Muscle of arm (tissue), 12 donors: ENCODE results near the gene RANGRF. TPM values are rescaled to one million over a fixed set of nuclear protein-coding genes. Genes with fewer than 3 reads are reported as not detected.

Source experiments
- polyA plus RNA-seq, 12 donors: library from polyadenylated mRNA; unstranded; fragments of 120-200 nt; gene quantifications; one replicate each; pipeline ENCODE4 v1.2.1, GENCODE V29; 2013; ENCODE audit not compliant: insufficient read length in 12 of 12

Gene RANGRF
- polyA plus RNA-seq, 12 donors: 16.6 to 37.8 (median 21.3) TPM; not detected in 1

Other genes with a start within 250 kb of the RANGRF start
- 1 to 10 TPM in 1 of 12 donors, under 1 TPM in 9, not detected in 2; 0.18 to 1.2 (median 0.28) TPM for gene ALOX15B, start 249.6 kb upstream of the RANGRF start, polyA plus RNA-seq
- under 1 TPM in 3 of 12 donors, not detected in 9; 0.09 to 0.66 (median 0.49) TPM for gene ALOX12B, start 201.0 kb upstream of the RANGRF start, polyA plus RNA-seq
- gene ALOXE3, start 170.2 kb upstream of the RANGRF start, polyA plus RNA-seq: under 1 TPM in 3 of 12 donors, not detected in 9; 0.08 to 0.37 (median 0.22) TPM
- gene HES7, start 164.6 kb upstream of the RANGRF start, polyA plus RNA-seq: under 1 TPM in 3 of 12 donors, not detected in 9; 0.12 to 0.29 (median 0.14) TPM
- 100 to 1,000 TPM in 1 of 12 donors, 10 to 100 TPM in 10, not detected in 1; 27.4 to 159 (median 47.2) TPM for gene PER1, start 136.3 kb upstream of the RANGRF start, polyA plus RNA-seq
- 1,000 to 10,000 TPM in 1 of 12 donors, 100 to 1,000 TPM in 1, 10 to 100 TPM in 10; 53.7 to 1,226 (median 62.8) TPM for gene VAMP2, start 125.7 kb upstream of the RANGRF start, polyA plus RNA-seq
- gene TMEM107, start 112.3 kb upstream of the RANGRF start, polyA plus RNA-seq: 10 to 100 TPM in 1 of 12 donors, 1 to 10 TPM in 10, not detected in 1; 4.5 to 13.7 (median 6.8) TPM
- 1 to 10 TPM in 10 of 12 donors, not detected in 2; 2.3 to 5.7 (median 3.3) TPM for gene BORCS6, start 98.5 kb upstream of the RANGRF start, polyA plus RNA-seq
- gene AURKB, start 78.1 kb upstream of the RANGRF start, polyA plus RNA-seq: 10 to 100 TPM in 10 of 12 donors, 1 to 10 TPM in 1, not detected in 1; 9.4 to 31.8 (median 17.7) TPM
- 10 to 100 TPM in 7 of 12 donors, 1 to 10 TPM in 4, not detected in 1; 8.9 to 29.2 (median 10.7) TPM for gene CTC1, start 40.6 kb upstream of the RANGRF start, polyA plus RNA-seq
- gene PFAS, start 39.4 kb upstream of the RANGRF start, polyA plus RNA-seq: 10 to 100 TPM in 11 of 12 donors, not detected in 1; 19.8 to 62.4 (median 24.6) TPM
- 1 to 10 TPM in 10 of 12 donors, not detected in 2; 1.2 to 3.7 (median 1.8) TPM for gene SLC25A35, start 6.7 kb downstream of the RANGRF start, polyA plus RNA-seq
- gene ARHGEF15, start 21.6 kb downstream of the RANGRF start, polyA plus RNA-seq: 100 to 1,000 TPM in 1 of 12 donors, 10 to 100 TPM in 10, not detected in 1; 10.8 to 108 (median 13.8) TPM
- not detected for gene ODF4, start 51.2 kb downstream of the RANGRF start, polyA plus RNA-seq
- 1,000 to 10,000 TPM in 11 of 12 donors, not detected in 1; 2,886 to 4,488 (median 3,596) TPM for gene RPL26, start 94.5 kb downstream of the RANGRF start, polyA plus RNA-seq
- gene RNF222, start 109.2 kb downstream of the RANGRF start, polyA plus RNA-seq: under 1 TPM in 6 of 12 donors, not detected in 6; 0.08 to 0.51 (median 0.13) TPM
- 10 to 100 TPM in 11 of 12 donors, not detected in 1; 38.3 to 97.3 (median 58.0) TPM for gene NDEL1, start 147.2 kb downstream of the RANGRF start, polyA plus RNA-seq